Measurements from ENCODE around the gene DNAJB2.

DNA sequence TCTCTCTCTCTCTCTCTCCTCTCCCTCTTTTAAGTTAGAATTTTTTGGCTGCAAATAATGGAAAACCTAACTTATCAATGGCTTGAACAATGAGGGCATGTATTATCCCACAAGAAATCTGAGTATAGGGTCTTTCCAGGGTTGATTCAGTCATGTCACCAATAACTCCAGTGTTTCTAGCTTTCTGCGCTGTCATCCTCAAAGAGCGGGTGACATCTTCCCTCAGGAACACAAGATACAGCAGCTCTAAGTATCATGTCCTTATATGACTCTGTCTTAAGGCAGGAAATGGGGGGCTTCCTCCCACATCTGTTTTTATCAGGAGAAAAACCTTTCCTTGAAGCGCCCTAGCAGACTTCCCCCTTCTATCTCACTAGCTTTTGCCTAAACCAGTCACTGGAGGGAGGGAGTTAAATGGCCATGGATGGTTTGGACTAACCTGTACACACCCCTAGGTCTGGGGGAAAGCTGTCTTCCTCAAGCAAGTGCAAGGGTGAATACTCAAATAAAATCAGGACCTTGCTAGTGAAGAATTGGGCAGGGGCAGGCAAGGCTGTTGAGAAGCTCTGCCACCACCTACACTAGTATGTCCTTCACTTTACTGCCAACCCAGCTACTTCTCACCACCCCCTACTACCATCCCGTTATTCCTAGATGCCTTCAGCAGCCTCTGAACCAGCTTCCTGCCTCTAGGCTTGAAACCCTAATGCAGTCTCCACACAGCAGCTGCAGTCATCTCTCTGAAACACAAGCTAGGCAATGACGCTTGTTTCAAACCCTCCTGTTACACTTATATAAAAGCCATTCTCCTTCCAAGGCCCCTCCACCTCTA lies 17.9 kb upstream of the DNAJB2 start:
- TF ChIP-seq POLR2AphosphoS5 (IDR thresholded peaks at IDR 0.05; ENCODE audit: low read depth, low read length) (no peak), POLR2A (IDR thresholded peaks at IDR 0.05; ENCODE audit: low read depth, low read length) (no peak), TAF1 (IDR thresholded peaks at IDR 0.05; ENCODE audit: borderline replicate concordance, low read depth, low read length) (no peak)
